NCI-H187 (cell line): Measurements from ENCODE around the gene SLX4IP.
"Not testable (repeated sequence)": the region's sequence is repeated elsewhere in the genome, so short reads cannot be mapped to it uniquely, and the experiment has no call there.

Experiments
- DNase-seq, 2 experiments: peaks; one replicate each; lab custom pipeline; 2025; lab: John Stamatoyannopoulos, UW

Gene SLX4IP

GRCh38 chr20:10604865-10605440 is 169.8 kb downstream of the SLX4IP start:
- DNase-seq: no peak

GRCh38 chr20:10605547-10606195 is 170.6 kb downstream of the SLX4IP start:
- DNase-seq: no peak

- DNase-seq: no peak
Measured at GRCh38 chr20:10609276-10609675, 174.2 kb downstream of the SLX4IP start.

GRCh38 chr20:10609770-10610169 is 174.7 kb downstream of the SLX4IP start:
- no peak for DNase-seq

GRCh38 chr20:10610251-10610650 is 175.1 kb downstream of the SLX4IP start:
- no peak for DNase-seq

- DNase-seq: peak in 1 of 2 experiments; percentile 13
Measured at GRCh38 chr20:10611357-10611756, 176.3 kb downstream of the SLX4IP start.

GRCh38 chr20:10613426-10613825 is 178.3 kb downstream of the SLX4IP start:
- not testable (repeated sequence) for DNase-seq

GRCh38 chr20:10613911-10614310 is 178.8 kb downstream of the SLX4IP start:
- DNase-seq: no peak

GRCh38 chr20:10616212-10616611 is 181.1 kb downstream of the SLX4IP start:
- no peak for DNase-seq

- DNase-seq: not testable (repeated sequence)
Measured at GRCh38 chr20:10617549-10618133, 182.5 kb downstream of the SLX4IP start.

- no peak for DNase-seq
Measured at GRCh38 chr20:10618611-10619245, 183.6 kb downstream of the SLX4IP start.

GRCh38 chr20:10619427-10619826 is 184.3 kb downstream of the SLX4IP start:
- no peak for DNase-seq

GRCh38 chr20:10621149-10621548 is 186.0 kb downstream of the SLX4IP start:
- no peak for DNase-seq

- no peak for DNase-seq
Measured at GRCh38 chr20:10622657-10623418, 187.7 kb downstream of the SLX4IP start.

- DNase-seq: no peak
Measured at GRCh38 chr20:10625641-10626040, 190.5 kb downstream of the SLX4IP start.

GRCh38 chr20:10626896-10627295 is 191.8 kb downstream of the SLX4IP start:
- DNase-seq: no peak

- DNase-seq: no peak
Measured at GRCh38 chr20:10629946-10630650, 195.0 kb downstream of the SLX4IP start.

GRCh38 chr20:10631126-10631525 is 196.0 kb downstream of the SLX4IP start:
- no peak for DNase-seq

- no peak for DNase-seq
Measured at GRCh38 chr20:10632721-10633509, 197.8 kb downstream of the SLX4IP start.

- DNase-seq: no peak
Measured at GRCh38 chr20:10633718-10634117, 198.6 kb downstream of the SLX4IP start.

GRCh38 chr20:10634211-10634610 is 199.1 kb downstream of the SLX4IP start:
- no peak for DNase-seq
